C4-2B (cell line): Measurements from ENCODE around the gene XG.

Source experiments
- H3K27ac ChIP-seq: fragments of 450-650 bp; 2 replicates; pipeline ENCODE4 v1.5.1; 2017
- CTCF ChIP-seq: fragments of 450-650 bp; conservative IDR thresholded peaks from 2 replicates; pipeline ENCODE4 v1.5.1; 2017; ENCODE audit warnings: mild to moderate bottlenecking
- ZFX ChIP-seq: fragments of 450-650 bp; IDR thresholded peaks from 2 replicates; pipeline ENCODE4 v1.6.1; 2017

XG gene

GRCh38 chrX:2710041-2710840 is 41.6 kb upstream of the XG start:
- H3K27ac ChIP-seq, result no peak overlapping the region
- TF ChIP-seq CTCF, result no peak
- no peak for TF ChIP-seq ZFX

- TF ChIP-seq CTCF, result no peak
- no peak for TF ChIP-seq ZFX
- no peak overlapping the region for H3K27ac ChIP-seq
Measured at GRCh38 chrX:2711441-2711840, 40.4 kb upstream of the XG start.

- TF ChIP-seq CTCF, result no peak
- no peak overlapping the region for H3K27ac ChIP-seq
Measured at GRCh38 chrX:2712428-2712827, 39.4 kb upstream of the XG start.

GRCh38 chrX:2712890-2713840 is 38.7 kb upstream of the XG start:
- TF ChIP-seq ZFX, result no peak
- no peak for TF ChIP-seq CTCF
- H3K27ac ChIP-seq, result no peak overlapping the region

GRCh38 chrX:2714551-2714950 is 37.3 kb upstream of the XG start:
- TF ChIP-seq ZFX (no peak), CTCF (no peak)
- no peak overlapping the region for H3K27ac ChIP-seq

- TF ChIP-seq ZFX (no peak), CTCF (no peak)
- no peak overlapping the region for H3K27ac ChIP-seq
Measured at GRCh38 chrX:2715066-2715600, 36.7 kb upstream of the XG start.

- TF ChIP-seq CTCF, result no peak
- TF ChIP-seq ZFX, result no peak
- H3K27ac ChIP-seq, result no peak overlapping the region
Measured at GRCh38 chrX:2717312-2717711, 34.5 kb upstream of the XG start.
